ENCODE data around the gene SGK2. TPM values are rescaled to one million over a fixed set of nuclear protein-coding genes. Genes with fewer than 3 reads are reported as not detected.

SGK2 gene
- total and polyA plus RNA-seq, 2 experiments from 2014 or later: 2.4 TPM; not detected in 1

GRCh38 chr20:43564993-43565757 lies 6.3 kb downstream of the SGK2 start:
- Histone ChIP-seq H3K4me3 (no peak overlapping the region), H3K27ac (peak overlapping the region; percentile 75), H3K27me3 (no peaks in the 10 kb centered on the region), H3K4me1 (ENCODE audit: low read depth) (peaks cover 13% of the 10 kb centered on the region), H3K9me3 (ENCODE audit: low read depth) (no peaks in the 10 kb centered on the region), H3K36me3 (no peaks in the 10 kb centered on the region)
- DNase-seq (ENCODE audit: low read depth in 1 of 2, low spot score in 1 of 2): peak in 1 of 2 donors; percentile 19
- no peak for TF ChIP-seq CTCF (IDR thresholded peaks at IDR 0.05; ENCODE audit: low read depth, low read length)

GRCh38 chr20:43565758-43566104 lies 6.9 kb downstream of the SGK2 start:
- H3K27me3 ChIP-seq: no peaks in the 10 kb centered on the region
- H3K4me3 ChIP-seq: no peak overlapping the region
- H3K36me3 ChIP-seq: no peaks in the 10 kb centered on the region
- H3K9me3 ChIP-seq (ENCODE audit: low read depth): no peaks in the 10 kb centered on the region
- TF ChIP-seq CTCF (IDR thresholded peaks at IDR 0.05; ENCODE audit: low read depth, low read length): no peak
- no peak overlapping the region for H3K27ac ChIP-seq
- peaks cover 8% of the 10 kb centered on the region for H3K4me1 ChIP-seq (ENCODE audit: low read depth)
- no peak for DNase-seq (ENCODE audit: low read depth in 1 of 2, low spot score in 1 of 2)

GRCh38 chr20:43567477-43567876 lies 8.7 kb downstream of the SGK2 start:
- Histone ChIP-seq H3K4me3 (no peak overlapping the region), H3K9me3 (ENCODE audit: low read depth) (no peaks in the 10 kb centered on the region), H3K27ac (no peak overlapping the region), H3K27me3 (no peaks in the 10 kb centered on the region), H3K4me1 (ENCODE audit: low read depth) (peaks cover 4% of the 10 kb centered on the region), H3K36me3 (no peaks in the 10 kb centered on the region)
- TF ChIP-seq CTCF (IDR thresholded peaks at IDR 0.05; ENCODE audit: low read depth, low read length): no peak
- no peak for DNase-seq (ENCODE audit: low read depth in 1 of 2, low spot score in 1 of 2)

- DNase-seq (ENCODE audit: low read depth in 1 of 2, low spot score in 1 of 2): no peak
- Histone ChIP-seq H3K4me1 (ENCODE audit: low read depth) (peaks cover 4% of the 10 kb centered on the region), H3K27ac (no peak overlapping the region), H3K27me3 (no peaks in the 10 kb centered on the region), H3K4me3 (no peak overlapping the region), H3K9me3 (ENCODE audit: low read depth) (no peaks in the 10 kb centered on the region), H3K36me3 (no peaks in the 10 kb centered on the region)
- no peak for TF ChIP-seq CTCF (IDR thresholded peaks at IDR 0.05; ENCODE audit: low read depth, low read length)
Measured at GRCh38 chr20:43568706-43569105, 9.9 kb downstream of the SGK2 start.

GRCh38 chr20:43569282-43569681 lies 10.5 kb downstream of the SGK2 start:
- no peaks in the 10 kb centered on the region for H3K36me3 ChIP-seq
- H3K27ac ChIP-seq: no peak overlapping the region
- H3K4me1 ChIP-seq (ENCODE audit: low read depth): peaks cover 4% of the 10 kb centered on the region
- no peak overlapping the region for H3K4me3 ChIP-seq
- no peaks in the 10 kb centered on the region for H3K27me3 ChIP-seq
- no peaks in the 10 kb centered on the region for H3K9me3 ChIP-seq (ENCODE audit: low read depth)
- TF ChIP-seq CTCF (IDR thresholded peaks at IDR 0.05; ENCODE audit: low read depth, low read length): no peak
- DNase-seq (ENCODE audit: low read depth in 1 of 2, low spot score in 1 of 2): no peak

All from cardiac muscle cell (in vitro differentiated cells and primary cell).